ENCODE measurements around the gene GADD45A.

GADD45A gene

GRCh38 chr1:67716800-67717199, 31.8 kb downstream of the GADD45A start:
- no peak for TF ChIP-seq ZNF23 (tag by site-specific recombination; IDR thresholded peaks at IDR 0.05; ENCODE audit: borderline replicate concordance)
- TF ChIP-seq ZEB2 (tag by site-specific recombination; IDR thresholded peaks at IDR 0.05), result peak; percentile 22; the same call in 1 of the 2 replicates
- peak; percentile 68 for TF ChIP-seq ZBTB20 (tag by site-specific recombination; IDR thresholded peaks at IDR 0.05)
- TF ChIP-seq ZNF692 (tag by site-specific recombination; IDR thresholded peaks at IDR 0.05), result peak; percentile 81
- peak; percentile 75 for TF ChIP-seq ZFP69B (tag by site-specific recombination; IDR thresholded peaks at IDR 0.05)
- TF ChIP-seq PRDM10 (tag by site-specific recombination; IDR thresholded peaks at IDR 0.05), result 0 out of 2 replicates have a peak, but pooled peaks have one; percentile 29
- no peak for TF ChIP-seq KLF16 (tag by site-specific recombination; IDR thresholded peaks at IDR 0.05)
- TF ChIP-seq ZNF530 (tag by site-specific recombination; IDR thresholded peaks at IDR 0.05; ENCODE audit: low read depth), result no peak
- peak; percentile 66; the same call in 1 of the 2 replicates for TF ChIP-seq ZNF366 (tag by site-specific recombination; conservative IDR thresholded peaks at IDR 0.05)
- no peak for TF ChIP-seq PBX3 (CRISPR knock-in tag; IDR thresholded peaks at IDR 0.05)
- TF ChIP-seq ZNF76 (tag by site-specific recombination; IDR thresholded peaks at IDR 0.05; ENCODE audit: borderline replicate concordance, low read depth), result no peak
- no peak for TF ChIP-seq ZNF37A (tag by site-specific recombination; IDR thresholded peaks at IDR 0.05)
- TF ChIP-seq ZBTB17 (tag by site-specific recombination; IDR thresholded peaks at IDR 0.05), result peak; percentile 79
- ChIA-PET CTCF (interaction anchor here (0.7 to 0.8 kb wide), 2 partner anchors 44 to 182 kb away, joined by 3 to 4 read pairs; no protein-coding TSS in a partner anchor), POLR2A (no interaction called here)
- Histone ChIP-seq H3K9me3 (ENCODE audit: control insufficient read depth, insufficient read depth, low read depth, low read length) (no peaks in the 10 kb centered on the region), H3K36me3 (ENCODE audit: control insufficient read depth in 2 of 2, insufficient read depth in 1 of 2, low read length in 2 of 2) (no peaks in the 10 kb centered on the region), H3K4me1 (ENCODE audit: control insufficient read depth, insufficient read depth, low read length) (peaks cover 31% of the 10 kb centered on the region), H3K27ac (ENCODE audit: extremely low read depth, low read depth, low read length) (no peak overlapping the region), H3K4me3 (ENCODE audit: low read depth, low read length) (no peak overlapping the region)

GRCh38 chr1:67717876-67718275, 32.9 kb downstream of the GADD45A start:
- ChIA-PET CTCF (interaction anchor here (0.8 to 1.0 kb wide), 2 partner anchors 35 to 42 kb away, joined by 3 to 4 read pairs; no protein-coding TSS in a partner anchor), POLR2A (interaction anchor here (0.7 to 1.7 kb wide), 2 partner anchors 32 to 43 kb away, joined by 3 read pairs; no protein-coding TSS in a partner anchor)
- Histone ChIP-seq H3K4me1 (ENCODE audit: control insufficient read depth, insufficient read depth, low read length) (peaks cover 31% of the 10 kb centered on the region), H3K4me3 (ENCODE audit: low read depth, low read length) (no peak overlapping the region), H3K36me3 (ENCODE audit: control insufficient read depth in 2 of 2, insufficient read depth in 1 of 2, low read length in 2 of 2) (no peaks in the 10 kb centered on the region), H3K27ac (ENCODE audit: extremely low read depth, low read depth, low read length) (no peak overlapping the region), H3K9me3 (ENCODE audit: control insufficient read depth, insufficient read depth, low read depth, low read length) (no peaks in the 10 kb centered on the region)
- TF ChIP-seq PBX3 (CRISPR knock-in tag; IDR thresholded peaks at IDR 0.05), result no peak
- TF ChIP-seq SP7 (tag by site-specific recombination; IDR thresholded peaks at IDR 0.05), result peak; percentile 52; the same call in 1 of the 2 replicates
- peak; percentile 57; the same call in 1 of the 2 replicates for TF ChIP-seq ZNF366 (tag by site-specific recombination; conservative IDR thresholded peaks at IDR 0.05)
- no peak for TF ChIP-seq ZNF548 (tag by site-specific recombination; IDR thresholded peaks at IDR 0.05)
- TF ChIP-seq ZNF624 (tag by site-specific recombination; IDR thresholded peaks at IDR 0.05), result no peak
- TF ChIP-seq ZNF324 (tag by site-specific recombination; IDR thresholded peaks at IDR 0.05), result no peak
- no peak for TF ChIP-seq ZBTB49 (tag by site-specific recombination; IDR thresholded peaks at IDR 0.05; ENCODE audit: low read depth)
- TF ChIP-seq ZNF837 (tag by site-specific recombination; IDR thresholded peaks at IDR 0.05), result no peak
- 0 out of 2 replicates have a peak, but pooled peaks have one; percentile 35 for TF ChIP-seq ZNF629 (tag by site-specific recombination; IDR thresholded peaks at IDR 0.05)
- no peak for TF ChIP-seq KLF8 (tag by site-specific recombination; IDR thresholded peaks at IDR 0.05)
- TF ChIP-seq ZNF585B (tag by site-specific recombination; IDR thresholded peaks at IDR 0.05), result no peak
